GM19463 (cell line): Measurements from ENCODE around the gene DCLRE1A.

Source experiments
- ATAC-seq: cut with Tn5 transposase; IDR thresholded peaks from one replicate; pipeline ENCODE4 v1.9.1; 2021; ENCODE audit warnings: mild to moderate bottlenecking, moderate library complexity; ENCODE audit not compliant: unreplicated experiment

The DCLRE1A gene

GRCh38 chr10:113801569-113801968 is 52.3 kb downstream of the DCLRE1A start:
- ATAC-seq, result no peak

- ATAC-seq, result no peak
These were observed 62.2 kb downstream of the DCLRE1A start for GRCh38 chr10:113791691-113792090.

DNA sequence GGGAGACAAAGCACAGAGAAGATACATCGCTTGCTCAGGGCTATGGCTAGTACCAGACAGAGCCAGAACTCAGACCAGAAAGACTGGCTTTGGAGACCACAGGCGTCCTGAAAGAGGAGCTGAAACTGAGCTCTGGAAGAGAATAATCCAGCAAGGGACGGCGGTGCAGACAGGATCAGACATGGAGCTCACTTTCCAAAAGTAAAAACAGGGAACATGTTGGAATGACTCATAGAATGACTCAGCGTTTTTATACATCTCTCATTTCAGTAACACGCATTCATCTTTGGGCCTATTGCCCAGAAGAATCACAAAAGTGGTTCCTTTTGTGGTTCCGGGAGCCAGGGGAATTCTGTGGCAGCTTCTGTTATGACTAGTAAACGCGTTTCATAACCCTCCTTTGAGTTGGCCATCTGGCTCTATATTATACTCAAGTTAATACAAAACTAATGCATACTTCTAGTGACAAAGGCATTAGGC is 65.2 kb downstream of the DCLRE1A start:
- ATAC-seq, result peak; percentile 90
